HepG2 (cell line): ENCODE results near the gene MAN1A1. TPM values are rescaled to one million over a fixed set of nuclear protein-coding genes. Genes with fewer than 3 reads are reported as not detected.

Experiments used
- ATAC-seq: fragments of 200-7000 bp; cut with Tn5 transposase; 3 replicates; pipeline ENCODE4 v1.9.1; 2020; ENCODE audit warnings: mild to moderate bottlenecking, moderate library complexity
- BruUV-seq: library from RNA; stranded (reverse); fragments of 400-500 nt; replicated peaks from 2 replicates; lab custom pipeline; 2021; lab: Mats Ljungman, UMichigan
- CTCF ChIA-PET: fragments of 300-600 bp; formaldehyde crosslinking; extraction: SDS; loops from one replicate; lab custom pipeline; 2021; ENCODE audit warnings: low total read pairs, inconsistent platforms, low intra/inter-chr PET ratio; lab: Yijun Ruan, JAX
- POLR2A ChIA-PET: fragments of 350-600 bp; sonication (Branson Sonifier 250); formaldehyde crosslinking; loops from one replicate; lab custom pipeline; 2020; ENCODE audit warnings: antibody characterized with exemption, inconsistent platforms; lab: Yijun Ruan, JAX
- DNase-seq: peaks from one replicate; pipeline ENCODE4 v3.0.0-alpha.2; 2015; ENCODE audit warnings: low spot score
- FAIRE-seq: peaks from 3 replicates; lab custom pipeline; 2011; peaks lifted over from hg19 to GRCh38; lab: Jason Lieb, UNC
- H2AFZ ChIP-seq: one replicate; pipeline ENCODE4 v1.6.1; 2011; ENCODE audit warnings: low read length, inconsistent platforms
- H3K27ac ChIP-seq: fragments of 300-600 bp; 3 replicates; pipeline ENCODE4 v1.8.0; 2011; ENCODE audit warnings: mixed run types, mild to moderate bottlenecking, mixed read lengths, low read length, inconsistent platforms; ENCODE audit not compliant: insufficient read depth; ENCODE audit errors: extremely low read length
- H3K27me3 ChIP-seq, 2 experiments: fragments of 200-600 bp in 1 of 2; 2 replicates in 1 of 2; 3 replicates in 1 of 2; pipeline versions ENCODE4 v1.6.0 to v1.8.0; 2011; ENCODE audit warnings: low read length in 2 of 2, mild to moderate bottlenecking in 2 of 2, moderate library complexity in 2 of 2, inconsistent platforms in 1 of 2; ENCODE audit not compliant: insufficient read depth in 2 of 2, control insufficient read depth in 1 of 2
- H3K36me3 ChIP-seq, 2 experiments: fragments of 200-600 bp in 1 of 2; replicated peaks in 1 of 2; 2 replicates in 1 of 2; 3 replicates in 1 of 2; pipeline versions ENCODE4 v1.5.1 to v1.8.0; 2011; ENCODE audit warnings: low read length in 2 of 2, inconsistent platforms in 1 of 2; ENCODE audit not compliant: insufficient read depth in 2 of 2, control insufficient read depth in 1 of 2
- H3K4me1 ChIP-seq: 2 replicates; pipeline ENCODE4 v1.5.1; 2012; ENCODE audit warnings: low read length, inconsistent platforms; ENCODE audit not compliant: insufficient read depth
- H3K4me2 ChIP-seq: 2 replicates; pipeline ENCODE4 v1.6.0; 2011; ENCODE audit warnings: low read depth, low read length, inconsistent platforms
- H3K4me3 ChIP-seq, 3 experiments: fragments of 200-600 bp in 1 of 3; sonication (generic), shearing (Covaris generic) in 1 of 3; replicated peaks in 1 of 3; 2 replicates each; pipeline ENCODE4 v1.5.1; 2011 to 2016; ENCODE audit warnings: low read length in 3 of 3, inconsistent platforms in 2 of 3, low read depth in 2 of 3, mild to moderate bottlenecking in 2 of 3, control low read depth in 1 of 3, mixed read lengths in 1 of 3; ENCODE audit not compliant: insufficient read depth in 1 of 3
- H3K79me2 ChIP-seq: one replicate; pipeline ENCODE4 v1.6.1; 2011; ENCODE audit warnings: low read length, inconsistent platforms; ENCODE audit not compliant: insufficient read depth
- H3K9ac ChIP-seq: 2 replicates; pipeline ENCODE4 v1.6.0; 2011; ENCODE audit warnings: mild to moderate bottlenecking, low read depth, low read length, inconsistent platforms; ENCODE audit not compliant: insufficient read depth
- H3K9me3 ChIP-seq: 2 replicates; pipeline ENCODE4 v1.5.1; 2012; ENCODE audit warnings: mild to moderate bottlenecking, low read length
- H4K20me1 ChIP-seq: 2 replicates; pipeline ENCODE4 v1.6.0; 2011; ENCODE audit warnings: inconsistent platforms, mild to moderate bottlenecking, low read length, moderate library complexity; ENCODE audit not compliant: insufficient read depth
- DRAP1 ChIP-seq: IDR thresholded peaks from 2 replicates; pipeline ENCODE4 v1.6.1; 2016; ENCODE audit warnings: missing genetic modification reagents, missing compliant biosample characterization
- ERF ChIP-seq: IDR thresholded peaks from 2 replicates; pipeline ENCODE4 v1.6.1; 2018; ENCODE audit warnings: missing biosample characterization, missing genetic modification reagents
- FOXP4 ChIP-seq: sonication (generic); formaldehyde crosslinking; IDR thresholded peaks from 2 replicates; pipeline ENCODE4 v1.4.0; 2020; ENCODE audit warnings: missing genetic modification reagents
- HMGXB3 ChIP-seq: sonication (generic); formaldehyde crosslinking; IDR thresholded peaks from 2 replicates; pipeline ENCODE4 v1.4.0; 2020; ENCODE audit warnings: missing genetic modification reagents, borderline replicate concordance
- IRX3 ChIP-seq: sonication (generic); formaldehyde crosslinking; IDR thresholded peaks from 2 replicates; pipeline ENCODE4 v1.8.1; 2023; ENCODE audit warnings: mild to moderate bottlenecking, low read depth, missing genetic modification reagents, borderline replicate concordance
- PAWR ChIP-seq: sonication (generic); formaldehyde crosslinking; IDR thresholded peaks from 2 replicates; pipeline ENCODE4 v1.4.0; 2020; ENCODE audit warnings: missing genetic modification reagents, mild to moderate bottlenecking, borderline replicate concordance
- TAF1 ChIP-seq: sonication (generic); formaldehyde crosslinking; IDR thresholded peaks from 2 replicates; pipeline ENCODE4 v1.4.0; 2020; ENCODE audit warnings: missing genetic modification reagents
- ZNF605 ChIP-seq: sonication (generic); formaldehyde crosslinking; IDR thresholded peaks from 2 replicates; pipeline ENCODE4 v1.8.0; 2022; ENCODE audit warnings: mild to moderate bottlenecking, missing genetic modification reagents
- ZNF629 ChIP-seq: sonication (generic); formaldehyde crosslinking; conservative IDR thresholded peaks from 2 replicates; pipeline ENCODE4 v1.5.0; 2020; ENCODE audit warnings: missing genetic modification reagents
- WGBS: methylation state at CpG from one replicate; pipeline ENCODE4 v1.1.6; 2017; ENCODE audit warnings: low lambda C conversion rate; 5-methylcytosine and 5-hydroxymethylcytosine counted together
- in situ Hi-C: cut with HindIII; loops from 2 replicates; pipeline ENCODE4 v1.10.0; 2017; ENCODE audit warnings: low pct_unique_long_range_greater_than_20kb; ENCODE audit not compliant: extremely low pct_ligation_motif_present
- intact Hi-C: fragments of 100-400 bp; cut with micrococcal nuclease; formaldehyde crosslinking; loops from one replicate; pipeline ENCODE4 v1.10.0; 2022; ENCODE audit not compliant: unreplicated experiment
- polyA plus RNA-seq, 8 experiments: library from polyadenylated mRNA; depleted of rRNA in 3 of 8; stranded (reverse) in 7 of 8; unstranded in 1 of 8; fragments of >200 nt; fragmentation: Illumina TruSeq in 4 of 8; extraction: Trizol in 4 of 8; gene quantifications; 2 replicates each; pipeline versions ENCODE4 v1.2.1 to v1.2.3, GENCODE V29; 2011 to 2016; ENCODE audit warnings: low read depth in 4 of 8, missing spikeins in 1 of 8, mixed read lengths in 1 of 8; ENCODE audit not compliant: insufficient read depth in 1 of 8
- total RNA-seq, 5 experiments: library from RNA; depleted of rRNA; stranded (reverse); fragments of >200 nt; fragmentation: Illumina TruSeq; extraction: Trizol; gene quantifications; 2 replicates each; pipeline ENCODE4 v1.2.3, GENCODE V29; 2016; ENCODE audit warnings: low read depth in 1 of 5

The MAN1A1 gene
- total and polyA plus RNA-seq, 2 of the 13 experiments (the other 11 are each of a cell fraction or from before 2014, with no cell fraction given) = 156 to 236 TPM

GRCh38 chr6:119259027-119259426 lies 90.5 kb downstream of the MAN1A1 start:
- peaks cover 11 to 28% of the 10 kb centered on the region in 2 experiments for H3K36me3 ChIP-seq
- H4K20me1 ChIP-seq = 0 out of 2 replicates have a peak, but pooled peaks cover 4% of the 10 kb centered on the region
- intact Hi-C loops (no loop called here), in situ Hi-C loops (no loop called here)
- peaks cover 65% of the 10 kb centered on the region for H3K4me1 ChIP-seq
- H3K27me3 ChIP-seq = no peaks in the 10 kb centered on the region
- DNase-seq = peak; percentile 83
- no peak overlapping the region for H3K4me3 ChIP-seq
- no peak overlapping the region for H3K9ac ChIP-seq
- H3K4me2 ChIP-seq = peak overlapping the region; percentile 23; the same call in 1 of the 2 replicates
- peaks cover 62% of the 10 kb centered on the region for H3K79me2 ChIP-seq
- CTCF ChIA-PET = no interaction called here
- ATAC-seq = peak; percentile 10; the same call in 2 of the 3 replicates
- no peaks in the 10 kb centered on the region for H3K9me3 ChIP-seq
- peak overlapping the region; percentile 33 for H3K27ac ChIP-seq
- H2AFZ ChIP-seq = no peak overlapping the region
- FAIRE-seq = no peak
- BruUV-seq = no TSS peak
- WGBS = 0% methylated on average over 1 of the region's 1 CpG
- POLR2A ChIA-PET = interaction anchor here (1.0 to 1.6 kb wide), 4 partner anchors 86 to 111 kb away, joined by 3 to 8 read pairs (median 4); no protein-coding TSS in a partner anchor
- TF ChIP-seq ERF (CRISPR knock-in tag) = peak; percentile 48; the same call in 1 of the 2 replicates
- TF ChIP-seq ZNF629 (CRISPR knock-in tag) = no peak
- TF ChIP-seq TAF1 (CRISPR knock-in tag) = no peak
- no peak for TF ChIP-seq IRX3 (CRISPR knock-in tag)
- peak; percentile 80 for TF ChIP-seq FOXP4 (CRISPR knock-in tag)
- peak; percentile 51; the same call in 1 of the 2 replicates for TF ChIP-seq DRAP1 (CRISPR knock-in tag)
- TF ChIP-seq ZNF605 = no peak
- TF ChIP-seq PAWR = no peak
- TF ChIP-seq HMGXB3 = 0 out of 2 replicates have a peak, but pooled peaks have one; percentile 30
